ENCODE results near the gene DMRTC1.
"Not testable (repeated sequence)": the region's sequence is repeated elsewhere in the genome, so short reads cannot be mapped to it uniquely, and the experiment has no call there.

Gene DMRTC1

GRCh38 chrX:72889740-72890139 is 53.9 kb downstream of the DMRTC1 start:
- not testable (repeated sequence) for H3K4me3 ChIP-seq (ENCODE audit: low read length); H2AFZ ChIP-seq (ENCODE audit: low read depth, low read length); H3K36me3 ChIP-seq (ENCODE audit: insufficient read depth, low read length)

GRCh38 chrX:72882898-72883297 is 60.7 kb downstream of the DMRTC1 start:
- not testable (repeated sequence) for H3K36me3 ChIP-seq (ENCODE audit: insufficient read depth, low read length); H3K4me3 ChIP-seq (ENCODE audit: low read length); H3K27me3 ChIP-seq (ENCODE audit: insufficient read depth, low read length); H3K9me3 ChIP-seq (ENCODE audit: low read length); H2AFZ ChIP-seq (ENCODE audit: low read depth, low read length); H3K4me1 ChIP-seq (ENCODE audit: insufficient read depth, low read length)

More at GRCh38 chrX:72889740-72890139, 53.9 kb downstream of the DMRTC1 start:
- H3K4me1 ChIP-seq (ENCODE audit: insufficient read depth, low read length); H3K27me3 ChIP-seq (ENCODE audit: insufficient read depth, low read length); H3K9me3 ChIP-seq (ENCODE audit: low read length): not testable (repeated sequence)

GRCh38 chrX:72837532-72837931 is 106.1 kb downstream of the DMRTC1 start:
- H3K4me3 ChIP-seq (ENCODE audit: low read length); H3K4me1 ChIP-seq (ENCODE audit: insufficient read depth, low read length); H2AFZ ChIP-seq (ENCODE audit: low read depth, low read length); H3K36me3 ChIP-seq (ENCODE audit: insufficient read depth, low read length); H3K9me3 ChIP-seq (ENCODE audit: low read length); H3K27me3 ChIP-seq (ENCODE audit: insufficient read depth, low read length): not testable (repeated sequence)

GRCh38 chrX:72830701-72831100 is 112.9 kb downstream of the DMRTC1 start:
- H3K4me1 ChIP-seq (ENCODE audit: insufficient read depth, low read length); H3K36me3 ChIP-seq (ENCODE audit: insufficient read depth, low read length); H2AFZ ChIP-seq (ENCODE audit: low read depth, low read length): not testable (repeated sequence)

More at GRCh38 chrX:72830701-72831100, 112.9 kb downstream of the DMRTC1 start:
- H3K9me3 ChIP-seq (ENCODE audit: low read length); H3K4me3 ChIP-seq (ENCODE audit: low read length); H3K27me3 ChIP-seq (ENCODE audit: insufficient read depth, low read length): not testable (repeated sequence)
